CD14-positive monocyte (primary cell): ENCODE measurements around the gene CFAP53. TPM values are rescaled to one million over a fixed set of nuclear protein-coding genes. Genes with fewer than 3 reads are reported as not detected.

Source experiments
- DNase-seq, 3 donors: peaks; one replicate each; pipeline ENCODE4 v3.0.0-alpha.2; 2011 to 2022
- H2AFZ ChIP-seq: 2 replicates; pipeline ENCODE4 v1.6.0; 2012; ENCODE audit warnings: mild to moderate bottlenecking, low read depth, low read length, inconsistent platforms; ENCODE audit not compliant: insufficient read depth, poor library complexity, severe bottlenecking
- H3K27ac ChIP-seq, 2 donors: 1 replicate in 1 of 2; 2 replicates in 1 of 2; pipeline ENCODE4 v1.5.1; 2012 to 2013; ENCODE audit warnings: low read length in 2 of 2, control low read depth in 1 of 2, inconsistent platforms in 1 of 2, low read depth in 1 of 2, mild to moderate bottlenecking in 1 of 2
- H3K27me3 ChIP-seq, 2 donors: one replicate each; pipeline versions ENCODE4 v1.6.0 to v1.6.1; 2011 to 2013; ENCODE audit warnings: low read length in 2 of 2; ENCODE audit not compliant: control insufficient read depth in 2 of 2, insufficient read depth in 2 of 2
- H3K36me3 ChIP-seq, 2 donors: replicated peaks in 1 of 2; 1 replicate in 1 of 2; 2 replicates in 1 of 2; pipeline versions ENCODE4 v1.5.1 to v1.6.1; 2012 to 2013; ENCODE audit warnings: low read length in 2 of 2, control low read depth in 1 of 2, inconsistent platforms in 1 of 2, mild to moderate bottlenecking in 1 of 2; ENCODE audit not compliant: insufficient read depth in 2 of 2, control insufficient read depth in 1 of 2
- H3K4me1 ChIP-seq, 2 donors: 1 replicate in 1 of 2; 2 replicates in 1 of 2; pipeline versions ENCODE4 v1.5.1 to v1.6.1; 2012 to 2013; ENCODE audit warnings: low read length in 2 of 2, control low read depth in 1 of 2, inconsistent platforms in 1 of 2, mild to moderate bottlenecking in 1 of 2, moderate library complexity in 1 of 2; ENCODE audit not compliant: insufficient read depth in 2 of 2, control insufficient read depth in 1 of 2
- H3K4me2 ChIP-seq: replicated peaks from 2 replicates; pipeline ENCODE3; 2012; ENCODE audit warnings: low read length, moderate library complexity, mild to moderate bottlenecking; ENCODE audit not compliant: poor library complexity, severe bottlenecking; ENCODE audit errors: extremely low read depth
- H3K4me3 ChIP-seq, 3 experiments: fragments of 200-600 bp in 1 of 3; sonication (generic) in 1 of 3; replicated peaks in 1 of 3; 1 replicate in 2 of 3; 2 replicates in 1 of 3; pipeline ENCODE4 v1.5.1; 2011 to 2013; ENCODE audit warnings: low read length in 3 of 3, mild to moderate bottlenecking in 3 of 3, control low read depth in 2 of 3, low read depth in 2 of 3, inconsistent platforms in 1 of 3, moderate library complexity in 1 of 3
- H3K79me2 ChIP-seq: 2 replicates; pipeline ENCODE4 v1.6.0; 2012; ENCODE audit warnings: mild to moderate bottlenecking, control low read depth, inconsistent platforms, low read length, moderate library complexity; ENCODE audit not compliant: insufficient read depth
- H3K9ac ChIP-seq: 2 replicates; pipeline ENCODE4 v1.6.0; 2017; ENCODE audit warnings: low read length, mild to moderate bottlenecking; ENCODE audit not compliant: insufficient read depth, poor library complexity, severe bottlenecking
- H3K9me3 ChIP-seq, 2 donors: replicated peaks in 1 of 2; 1 replicate in 1 of 2; 2 replicates in 1 of 2; pipeline versions ENCODE4 v1.5.1 to v1.6.1; 2012 to 2013; ENCODE audit warnings: low read length in 2 of 2, control low read depth in 1 of 2; ENCODE audit not compliant: control insufficient read depth in 1 of 2, insufficient read depth in 1 of 2
- H4K20me1 ChIP-seq: 2 replicates; pipeline ENCODE4 v1.6.0; 2012; ENCODE audit warnings: mild to moderate bottlenecking, low read length, control low read depth, moderate library complexity; ENCODE audit not compliant: insufficient read depth
- H3K27ac Mint-ChIP-seq, 7 donors: one replicate each; pipeline ENCODE4 v1.8.0; 2020; ENCODE audit warnings: mild to moderate bottlenecking in 7 of 7, mixed read lengths in 7 of 7, moderate library complexity in 6 of 7, inconsistent platforms in 2 of 7
- H3K27me3 Mint-ChIP-seq, 3 donors: one replicate each; pipeline ENCODE4 v1.8.0; 2021 to 2022; ENCODE audit warnings: low read depth in 3 of 3, mild to moderate bottlenecking in 3 of 3, mixed read lengths in 3 of 3, moderate library complexity in 3 of 3, inconsistent platforms in 1 of 3
- H3K36me3 Mint-ChIP-seq, 2 donors: one replicate each; pipeline ENCODE4 v1.8.0; 2020; ENCODE audit warnings: mixed read lengths in 2 of 2, inconsistent platforms in 1 of 2, mild to moderate bottlenecking in 1 of 2
- H3K4me1 Mint-ChIP-seq: one replicate; pipeline ENCODE4 v1.8.0; 2020; ENCODE audit warnings: mild to moderate bottlenecking, mixed read lengths
- H3K4me3 Mint-ChIP-seq, 2 donors: one replicate each; pipeline ENCODE4 v1.8.0; 2020; ENCODE audit warnings: mild to moderate bottlenecking in 2 of 2, mixed read lengths in 2 of 2, moderate library complexity in 1 of 2
- H3K9me3 Mint-ChIP-seq, 7 donors: one replicate each; pipeline ENCODE4 v1.8.0; 2020 to 2022; ENCODE audit warnings: mixed read lengths in 7 of 7, mild to moderate bottlenecking in 6 of 7, moderate library complexity in 6 of 7, inconsistent platforms in 2 of 7
- CTCF ChIP-seq: fragments of 200-600 bp; IDR thresholded peaks from one replicate; pipeline ENCODE4 v1.8.0; 2022; ENCODE audit warnings: antibody characterized with exemption, mild to moderate bottlenecking
- WGBS: methylation state at CpG from one replicate; pipeline ENCODE4 v1.1.5; 2013; ENCODE audit warnings: missing lambda C conversion rate; ENCODE audit not compliant: insufficient coverage; 5-methylcytosine and 5-hydroxymethylcytosine counted together
- intact Hi-C, 2 donors: fragments of 100-400 bp; cut with micrococcal nuclease; formaldehyde crosslinking; loops; one replicate each; pipeline versions ENCODE4 v1.15.0 to v1.15.1; 2023
- polyA plus RNA-seq, 3 donors: library from polyadenylated mRNA; depleted of rRNA in 1 of 3; unstranded in 2 of 3; stranded (reverse) in 1 of 3; fragments of 300-500 nt in 2 of 3; fragments of >200 nt in 1 of 3; fragmentation: Illumina TruSeq in 2 of 3; gene quantifications; 1 replicate in 2 of 3; 2 replicates in 1 of 3; pipeline ENCODE4 v1.2.3, GENCODE V29; 2012 to 2021

The CFAP53 gene
- polyA plus RNA-seq, 3 donors = 0.08 to 0.14 TPM; not detected in 1

DNA sequence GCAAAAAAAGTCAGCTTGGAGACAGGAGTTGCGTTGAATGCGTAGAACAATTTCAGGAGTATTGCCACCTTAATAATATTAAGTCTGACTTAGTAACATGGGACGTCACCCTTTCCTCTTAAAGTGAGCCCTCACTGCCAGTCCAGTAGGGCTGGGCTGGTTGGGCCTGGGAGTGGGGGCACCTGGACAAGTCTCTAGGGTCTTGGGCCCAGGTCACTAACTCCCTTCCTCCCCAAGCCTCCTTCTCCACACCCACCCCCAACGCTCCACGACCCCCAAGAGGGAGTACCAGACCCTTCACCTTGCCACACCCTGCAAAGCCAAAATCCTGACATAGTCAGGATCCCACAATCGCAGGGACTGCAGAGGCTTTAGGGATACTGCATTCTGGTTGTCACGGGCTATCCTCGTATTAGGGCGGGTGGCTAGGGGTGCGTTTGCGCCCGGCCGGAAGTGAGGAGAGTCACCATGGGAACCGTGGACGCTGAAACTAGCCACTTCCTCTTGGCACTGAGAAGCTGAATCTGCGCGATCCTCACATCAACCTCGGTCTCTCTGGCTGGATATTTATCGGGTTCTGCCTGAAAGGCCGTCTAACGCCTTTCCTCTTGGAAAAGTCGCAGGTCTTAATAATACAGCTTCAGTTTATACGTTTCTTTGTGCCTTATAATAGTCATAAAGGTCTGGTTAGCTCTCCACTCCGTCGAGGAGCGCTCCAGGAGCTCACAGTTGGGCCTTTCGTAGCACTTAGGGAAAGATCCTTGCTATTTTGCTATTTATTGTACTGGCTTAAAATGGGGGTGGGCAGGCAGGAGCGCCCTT, 31.5 kb upstream of the CFAP53 start:
- Histone ChIP-seq H3K9me3 (no peaks in the 10 kb centered on the region), H3K9ac (no peak overlapping the region), H2AFZ (peak overlapping the region; percentile 78), H3K4me2 (peak overlapping the region; percentile 70), H4K20me1 (no peaks in the 10 kb centered on the region), H3K27ac (peak overlapping the region in 1 of 2 donors; percentile 42), H3K36me3 (no peaks in the 10 kb centered on the region), H3K4me1 (peaks cover 14 to 23% of the 10 kb centered on the region in 2 donors), H3K27me3 (peaks cover 17 to 36% of the 10 kb centered on the region in 2 donors), H3K79me2 (no peaks in the 10 kb centered on the region), H3K4me3 (peak overlapping the region; percentile 8 to 70 (median 34))
- TF ChIP-seq CTCF = no peak
- WGBS = 0% methylated on average over 18 of the region's 28 CpGs
- Mint-ChIP-seq H3K9me3 (peaks cover 2 to 15% (median 10%) of the 10 kb centered on the region in 7 donors), H3K27me3 (peaks cover 20 to 33% (median 28%) of the 10 kb centered on the region in 3 donors), H3K27ac (peak overlapping the region in 6 of 7 donors; percentile 50 to 89 (median 86)), H3K4me1 (peaks cover 18% of the 10 kb centered on the region), H3K4me3 (peak overlapping the region; percentile 79 to 94), H3K36me3 (peaks cover 4 to 9% of the 10 kb centered on the region in 2 donors)
- intact Hi-C loops = loop anchor here in 1 of 2 donors (5.0 kb wide), 1 partner anchor 59 kb away; no protein-coding TSS in a partner anchor
- peak; percentile 84 to 90 (median 90) for DNase-seq

- DNase-seq = no peak
- intact Hi-C loops = no loop called here
- Mint-ChIP-seq H3K27ac (no peak overlapping the region), H3K4me1 (peaks cover 24% of the 10 kb centered on the region), H3K9me3 (peaks cover 0 to 6% (median 2%) of the 10 kb centered on the region in 7 donors), H3K27me3 (peaks cover 0 to 7% (median 2%) of the 10 kb centered on the region in 3 donors), H3K36me3 (no peaks in the 10 kb centered on the region), H3K4me3 (no peak overlapping the region)
- no CpG with 5 or more reads among the region's 1 CpG for WGBS
- peaks cover 2% of the 10 kb centered on the region for H3K79me2 ChIP-seq
- H4K20me1 ChIP-seq = no peaks in the 10 kb centered on the region
- H2AFZ ChIP-seq = no peak overlapping the region
- TF ChIP-seq CTCF = no peak
- H3K4me2 ChIP-seq = no peak overlapping the region
- no peaks in the 10 kb centered on the region for H3K9me3 ChIP-seq
- H3K4me3 ChIP-seq = no peak overlapping the region
- H3K27ac ChIP-seq = no peak overlapping the region
- no peaks in the 10 kb centered on the region for H3K27me3 ChIP-seq
- peaks cover 19 to 28% of the 10 kb centered on the region in 2 donors for H3K4me1 ChIP-seq
- no peaks in the 10 kb centered on the region for H3K36me3 ChIP-seq
- H3K9ac ChIP-seq = no peak overlapping the region
Measured at GRCh38 chr18:50293039-50293438, 26.7 kb upstream of the CFAP53 start.
